GM23338 (cell line): ENCODE results near the gene CCDC106. TPM values are rescaled to one million over a fixed set of nuclear protein-coding genes. Genes with fewer than 3 reads are reported as not detected.

ENCODE experiments used
- ATAC-seq: fragments of 200-7000 bp; cut with Tn5 transposase; 3 replicates; pipeline ENCODE4 v1.9.1; 2020
- DNase-seq: peaks from one replicate; pipeline ENCODE4 v3.0.0-alpha.2; 2015; ENCODE audit warnings: low spot score
- H2AFZ ChIP-seq: fragments of 200-600 bp; sonication (generic); 2 replicates; pipeline ENCODE4 v1.8.0; 2016; ENCODE audit warnings: antibody characterized with exemption, mild to moderate bottlenecking, moderate library complexity
- H3F3A ChIP-seq: fragments of 200-600 bp; sonication (generic); replicated peaks from 2 replicates; pipeline ENCODE4 v1.8.0; 2017; ENCODE audit warnings: antibody characterized with exemption, mixed run types, low read depth
- H3K27ac ChIP-seq: fragments of 200-600 bp; sonication (generic); 2 replicates; pipeline ENCODE4 v1.6.1; 2016; ENCODE audit warnings: low read depth
- H3K27me3 ChIP-seq: fragments of 200-600 bp; sonication (generic); 2 replicates; pipeline ENCODE4 v1.8.0; 2016; ENCODE audit warnings: mild to moderate bottlenecking, mixed run types, moderate library complexity; ENCODE audit not compliant: insufficient read depth
- H3K36me3 ChIP-seq: fragments of 200-600 bp; sonication (generic); 2 replicates; pipeline ENCODE4 v1.8.0; 2016; ENCODE audit warnings: mild to moderate bottlenecking; ENCODE audit not compliant: insufficient read depth
- H3K4me1 ChIP-seq: fragments of 200-600 bp; sonication (generic); 2 replicates; pipeline ENCODE4 v1.8.0; 2016; ENCODE audit warnings: mild to moderate bottlenecking, moderate library complexity; ENCODE audit not compliant: insufficient read depth
- H3K4me2 ChIP-seq: fragments of 200-600 bp; sonication (generic); 2 replicates; pipeline ENCODE4 v1.7.1; 2017; ENCODE audit warnings: mixed run types
- H3K4me3 ChIP-seq: fragments of 200-600 bp; sonication (generic); 2 replicates; pipeline ENCODE4 v1.6.1; 2016; ENCODE audit warnings: mixed run types
- H3K79me2 ChIP-seq: fragments of 200-600 bp; sonication (generic); replicated peaks from 2 replicates; pipeline ENCODE4 v1.8.0; 2017; ENCODE audit warnings: mild to moderate bottlenecking; ENCODE audit not compliant: insufficient read depth
- H3K9me2 ChIP-seq: fragments of 200-600 bp; sonication (generic); 2 replicates; pipeline ENCODE4 v1.8.0; 2017; ENCODE audit not compliant: insufficient read depth
- H4K20me1 ChIP-seq: fragments of 200-600 bp; sonication (generic); replicated peaks from 2 replicates; pipeline ENCODE4 v1.8.0; 2017; ENCODE audit warnings: mild to moderate bottlenecking; ENCODE audit not compliant: insufficient read depth
- H3K27ac Mint-ChIP-seq: 2 replicates; pipeline ENCODE4 v1.8.0; 2020; ENCODE audit warnings: inconsistent platforms, mild to moderate bottlenecking, moderate library complexity, mixed read lengths
- H3K27me3 Mint-ChIP-seq: 3 replicates; pipeline ENCODE4 v1.8.0; 2022; ENCODE audit warnings: low read depth, mild to moderate bottlenecking, moderate library complexity, mixed read lengths, inconsistent platforms; ENCODE audit not compliant: insufficient read depth, poor library complexity
- H3K36me3 Mint-ChIP-seq: 3 replicates; pipeline ENCODE4 v1.8.0; 2021; ENCODE audit warnings: low read depth, mild to moderate bottlenecking, inconsistent platforms, moderate library complexity, mixed read lengths
- H3K4me1 Mint-ChIP-seq: 3 replicates; pipeline ENCODE4 v1.8.0; 2020; ENCODE audit warnings: mild to moderate bottlenecking, inconsistent platforms, mixed read lengths
- H3K4me3 Mint-ChIP-seq: 3 replicates; pipeline ENCODE4 v1.8.0; 2021; ENCODE audit warnings: moderate library complexity, mild to moderate bottlenecking, inconsistent platforms, mixed read lengths
- H3K9me3 Mint-ChIP-seq: 3 replicates; pipeline ENCODE4 v1.8.0; 2020; ENCODE audit warnings: moderate library complexity, mild to moderate bottlenecking, inconsistent platforms, mixed read lengths
- CREB1 ChIP-seq: fragments of 250-450 bp; sonication (Bioruptor Pico); IDR thresholded peaks from 2 replicates; pipeline ENCODE4 v1.5.0; 2020; ENCODE audit warnings: low read depth, mild to moderate bottlenecking, moderate library complexity
- CTCF ChIP-seq, 2 experiments: fragments of 200-600 bp in 1 of 2; sonication (generic) in 1 of 2; conservative IDR thresholded peaks; 2 replicates each; pipeline versions ENCODE4 v1.5.1 to v1.6.1; 2016 to 2017; ENCODE audit warnings: antibody characterized with exemption in 2 of 2, low read depth in 2 of 2, mild to moderate bottlenecking in 2 of 2, moderate library complexity in 1 of 2
- EZH2 ChIP-seq: fragments of 200-600 bp; sonication (generic); IDR thresholded peaks from one replicate; pipeline ENCODE4 v1.8.0; 2017; ENCODE audit warnings: antibody characterized with exemption, mild to moderate bottlenecking, low read depth; ENCODE audit not compliant: unreplicated experiment
- EZH2phosphoT487 ChIP-seq: fragments of 200-600 bp; sonication (generic); IDR thresholded peaks from one replicate; pipeline ENCODE4 v1.8.1; 2018; ENCODE audit warnings: antibody characterized with exemption; ENCODE audit not compliant: unreplicated experiment
- JUNB ChIP-seq: IDR thresholded peaks from one replicate; pipeline ENCODE4 v1.6.1; 2016; ENCODE audit warnings: antibody characterized with exemption; ENCODE audit not compliant: unreplicated experiment
- NANOG ChIP-seq: IDR thresholded peaks from 2 replicates; pipeline ENCODE4 v1.6.1; 2016; ENCODE audit warnings: antibody characterized with exemption, borderline replicate concordance
- POLR2AphosphoS5 ChIP-seq: IDR thresholded peaks from 2 replicates; pipeline ENCODE4 v1.6.1; 2016; ENCODE audit warnings: antibody characterized with exemption, low read depth
- STAT1 ChIP-seq: IDR thresholded peaks from one replicate; pipeline ENCODE4 v1.6.1; 2016; ENCODE audit warnings: antibody characterized with exemption; ENCODE audit not compliant: unreplicated experiment
- ZNF114 ChIP-seq: fragments of 250-450 bp; sonication (Bioruptor Pico); IDR thresholded peaks from 2 replicates; pipeline ENCODE4 v1.5.0; 2020; ENCODE audit warnings: mild to moderate bottlenecking, moderate library complexity
- ZNF462 ChIP-seq: fragments of 250-450 bp; sonication (Bioruptor Pico); IDR thresholded peaks from 2 replicates; pipeline ENCODE4 v1.5.0; 2020; ENCODE audit warnings: mild to moderate bottlenecking, moderate library complexity
- polyA plus RNA-seq: library from polyadenylated mRNA; unstranded; fragments of >200 nt; fragmentation: Nextera tagmentation; extraction: Ambion mirVana; gene quantifications from 2 replicates; pipeline ENCODE4 v1.2.1, GENCODE V29; 2016
- total RNA-seq: library from RNA; depleted of rRNA; stranded (reverse); fragments of >200 nt; shearing (Covaris generic); gene quantifications from 2 replicates; pipeline ENCODE4 v1.2.3, GENCODE V29; 2014

CCDC106 gene
- total and polyA plus RNA-seq, 2 experiments from 2014 or later: 12.0 to 17.6 TPM

DNA sequence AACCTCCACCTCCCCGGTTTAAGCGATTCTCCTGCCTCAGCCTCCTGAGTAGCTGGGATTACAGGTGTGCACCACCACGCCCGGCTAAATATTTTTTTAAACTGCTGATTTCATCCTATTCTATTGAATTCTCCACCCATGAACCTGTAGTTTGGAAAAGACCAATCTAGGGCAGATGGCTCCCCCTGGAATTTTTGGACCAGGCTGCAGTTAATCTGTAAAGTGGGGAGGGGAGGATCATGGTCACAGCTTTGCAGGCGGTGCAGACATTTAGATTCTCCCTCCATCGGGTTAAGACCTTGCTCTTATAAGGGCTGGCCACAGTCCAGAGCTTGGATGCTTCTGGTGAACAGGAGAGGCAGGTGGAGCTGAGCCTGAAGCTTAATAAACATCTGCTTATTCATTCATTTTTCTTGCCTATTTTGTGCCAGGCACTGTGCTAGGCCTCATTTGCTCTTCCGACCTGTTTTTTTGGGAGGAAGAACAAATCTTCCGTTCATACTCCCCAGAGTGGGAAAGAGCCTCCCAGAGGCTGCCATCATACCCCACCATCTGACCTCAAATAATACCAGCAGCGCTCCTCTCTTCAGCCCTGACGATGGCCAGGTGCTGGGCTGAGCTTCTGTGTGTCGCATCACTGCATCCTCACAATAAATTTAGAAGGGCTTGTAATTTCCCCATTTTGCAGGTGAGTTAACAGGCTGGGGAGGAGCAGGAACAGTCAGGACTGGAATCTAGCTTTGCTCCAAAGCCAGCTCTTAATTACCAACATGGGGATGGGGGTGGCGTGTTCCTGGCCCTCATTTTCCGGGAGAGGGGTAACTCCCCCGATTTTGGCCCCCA lies 902 bp upstream of the CCDC106 start:
- no peak for ATAC-seq
- TF ChIP-seq ZNF114 (CRISPR knock-in tag) (no peak), POLR2AphosphoS5 (0 out of 2 replicates have a peak, but pooled peaks have one; percentile 4)
- H3K4me3 ChIP-seq: peak overlapping the region; percentile 65
- H3K4me1 Mint-ChIP-seq: peaks cover 32% of the 10 kb centered on the region
- no peak overlapping the region for H3K27ac Mint-ChIP-seq
- peak overlapping the region; percentile 87 for H3K4me2 ChIP-seq
- H3K9me2 ChIP-seq: no peaks in the 10 kb centered on the region
- no peaks in the 10 kb centered on the region for H3K27me3 ChIP-seq
- H3K27me3 Mint-ChIP-seq: peaks cover 41% of the 10 kb centered on the region
- no peaks in the 10 kb centered on the region; the same call in 2 of the 3 replicates for H3K9me3 Mint-ChIP-seq
- H3F3A ChIP-seq: peaks cover 15% of the 10 kb centered on the region
- H2AFZ ChIP-seq: peak overlapping the region; percentile 84; the same call in 1 of the 2 replicates
- H3K79me2 ChIP-seq: peaks cover 37% of the 10 kb centered on the region
- H3K36me3 ChIP-seq: no peaks in the 10 kb centered on the region
- no peaks in the 10 kb centered on the region for H4K20me1 ChIP-seq
- no peaks in the 10 kb centered on the region; the same call in 1 of the 2 replicates for H3K4me1 ChIP-seq
- peaks cover 41% of the 10 kb centered on the region for H3K36me3 Mint-ChIP-seq
- peak overlapping the region; percentile 84 for H3K4me3 Mint-ChIP-seq
- H3K27ac ChIP-seq: peak overlapping the region; percentile 59; the same call in 1 of the 2 replicates
- no peak for DNase-seq

DNA sequence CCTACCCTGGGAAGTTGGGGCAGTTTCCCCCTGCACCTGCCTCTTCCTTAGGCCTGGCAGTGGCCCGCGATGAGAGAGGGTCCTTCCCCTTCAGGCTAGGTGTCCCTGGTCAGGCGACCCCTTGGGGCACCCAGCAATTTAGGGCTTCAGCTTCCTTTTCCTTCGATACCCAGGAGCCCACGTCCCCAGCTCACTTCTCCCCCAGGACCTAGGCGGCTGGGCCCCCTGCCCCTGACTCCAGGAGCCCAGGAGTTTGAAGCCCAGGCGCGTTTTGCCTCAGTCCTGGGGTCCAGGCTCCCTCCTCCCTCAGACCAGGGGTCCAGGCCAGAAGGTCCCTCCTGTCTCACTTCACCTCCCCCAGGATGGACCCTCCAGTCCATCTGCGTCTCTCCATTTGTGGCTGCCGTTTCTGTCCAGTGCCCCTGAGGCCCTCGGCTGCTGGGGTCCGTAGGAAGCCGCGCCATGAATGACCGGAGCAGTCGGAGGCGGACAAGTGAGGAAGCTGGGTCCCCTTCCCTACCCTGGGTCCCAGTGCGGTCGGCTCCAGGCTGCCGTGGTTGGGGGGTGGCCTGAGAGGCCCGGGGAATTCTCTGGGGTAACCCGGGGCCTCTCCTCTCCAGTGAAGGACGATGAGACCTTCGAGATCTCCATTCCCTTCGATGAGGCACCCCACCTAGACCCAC lies 714 bp downstream of the CCDC106 start:
- no peak overlapping the region for H3K27ac Mint-ChIP-seq
- Histone ChIP-seq H3K4me1 (no peaks in the 10 kb centered on the region; the same call in 1 of the 2 replicates), H3K27ac (no peak overlapping the region), H3K36me3 (no peaks in the 10 kb centered on the region), H3K79me2 (peaks cover 32% of the 10 kb centered on the region), H3K27me3 (no peaks in the 10 kb centered on the region), H4K20me1 (no peaks in the 10 kb centered on the region), H2AFZ (no peak overlapping the region), H3K9me2 (no peaks in the 10 kb centered on the region), H3K4me3 (peak overlapping the region; percentile 65), H3K4me2 (peak overlapping the region; percentile 87), H3F3A (peaks cover 15% of the 10 kb centered on the region; the same call in 1 of the 2 replicates)
- H3K4me3 Mint-ChIP-seq: peak overlapping the region; percentile 73
- no peaks in the 10 kb centered on the region for H3K9me3 Mint-ChIP-seq
- peak; percentile 12 for ATAC-seq
- H3K4me1 Mint-ChIP-seq: peaks cover 30% of the 10 kb centered on the region
- H3K36me3 Mint-ChIP-seq: peaks cover 39% of the 10 kb centered on the region
- peaks cover 45% of the 10 kb centered on the region for H3K27me3 Mint-ChIP-seq
- peak; percentile 48 for DNase-seq
- TF ChIP-seq JUNB (no peak), EZH2phosphoT487 (no peak), EZH2 (no peak), CTCF (conservative IDR thresholded peaks at IDR 0.05; ENCODE audit: low read depth in 2 of 2) (no peak), ZNF462 (no peak), ZNF114 (CRISPR knock-in tag) (no peak), CREB1 (CRISPR knock-in tag) (no peak), STAT1 (no peak), NANOG (no peak)
